ENCODE results near the gene PPFIA2.

PPFIA2 gene

DNA sequence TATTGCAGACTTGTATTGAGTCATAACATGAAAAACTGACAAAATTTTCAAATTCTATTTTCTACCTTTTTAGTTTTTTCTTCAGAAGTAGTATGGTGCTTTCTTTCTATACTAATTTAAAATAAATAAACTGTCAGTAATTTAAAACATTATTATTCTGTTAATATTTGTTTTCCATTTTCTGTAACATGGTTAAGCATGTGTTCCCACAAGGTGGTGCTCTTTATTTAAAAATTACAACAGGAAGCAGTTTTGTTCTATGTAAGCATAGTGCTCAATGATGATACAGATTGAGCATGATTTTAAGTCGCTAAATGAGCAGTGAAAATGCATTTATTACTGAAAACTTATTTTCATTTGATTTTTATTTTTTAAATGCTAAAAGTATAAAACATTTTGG lies 114.6 kb downstream of the PPFIA2 start:
- Histone ChIP-seq H3K4me3 (ENCODE audit: low read length) (no peak overlapping the region), H3K36me3 (ENCODE audit: insufficient read depth, low read depth, low read length) (no peaks in the 10 kb centered on the region), H3K27me3 (ENCODE audit: insufficient read depth, low read length) (no peaks in the 10 kb centered on the region), H3K9ac (ENCODE audit: low read depth, low read length) (no peak overlapping the region), H3K27ac (ENCODE audit: low read length) (no peak overlapping the region), H3K9me3 (ENCODE audit: insufficient read depth, low read depth, low read length) (no peaks in the 10 kb centered on the region), H3K4me1 (ENCODE audit: insufficient read depth, low read length) (no peaks in the 10 kb centered on the region)

DNA sequence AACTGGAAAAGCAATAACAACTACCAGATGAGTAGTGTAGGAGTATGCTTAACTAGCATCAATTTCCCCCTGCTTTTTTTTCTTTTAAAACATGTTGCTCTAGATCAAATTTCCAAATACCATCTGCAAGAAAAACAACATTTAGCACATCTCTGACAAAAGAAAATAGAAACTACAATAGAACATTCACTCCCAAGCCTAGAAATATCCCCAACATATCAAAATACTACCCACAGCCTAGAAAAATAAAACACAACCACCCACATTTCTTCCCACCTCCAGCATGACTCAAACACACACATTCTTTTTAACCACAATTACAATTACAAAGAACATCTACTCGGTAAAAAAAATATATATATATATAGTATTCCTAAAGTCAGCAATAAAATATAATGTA lies 120.0 kb downstream of the PPFIA2 start:
- H3K9me3 ChIP-seq (ENCODE audit: insufficient read depth, low read depth, low read length) = no peaks in the 10 kb centered on the region
- H3K4me3 ChIP-seq (ENCODE audit: low read length) = no peak overlapping the region
- no peak overlapping the region for H3K9ac ChIP-seq (ENCODE audit: low read depth, low read length)
- H3K27me3 ChIP-seq (ENCODE audit: insufficient read depth, low read length) = no peaks in the 10 kb centered on the region
- no peaks in the 10 kb centered on the region for H3K36me3 ChIP-seq (ENCODE audit: insufficient read depth, low read depth, low read length)
- no peaks in the 10 kb centered on the region for H3K4me1 ChIP-seq (ENCODE audit: insufficient read depth, low read length)
- H3K27ac ChIP-seq (ENCODE audit: low read length) = no peak overlapping the region

DNA sequence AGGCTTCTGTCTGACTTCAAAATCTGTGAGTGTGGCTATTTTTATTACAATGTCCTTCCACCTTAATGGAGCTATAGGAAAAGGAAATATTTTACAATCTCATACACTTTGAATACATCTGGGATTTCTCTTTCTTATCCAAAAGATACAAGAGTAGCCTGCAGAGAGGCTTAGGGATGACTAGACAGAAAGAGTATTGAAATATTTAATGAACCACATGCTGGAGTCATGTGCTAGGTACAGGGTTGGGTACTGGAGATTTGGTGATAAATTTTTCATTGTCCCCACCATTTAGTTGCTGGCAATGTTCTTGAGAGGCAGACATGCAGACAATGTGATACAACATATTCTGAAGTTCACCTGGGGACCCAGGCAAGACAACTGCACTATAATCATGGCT lies 126.0 kb downstream of the PPFIA2 start:
- H3K27ac ChIP-seq (ENCODE audit: low read length) = no peak overlapping the region

DNA sequence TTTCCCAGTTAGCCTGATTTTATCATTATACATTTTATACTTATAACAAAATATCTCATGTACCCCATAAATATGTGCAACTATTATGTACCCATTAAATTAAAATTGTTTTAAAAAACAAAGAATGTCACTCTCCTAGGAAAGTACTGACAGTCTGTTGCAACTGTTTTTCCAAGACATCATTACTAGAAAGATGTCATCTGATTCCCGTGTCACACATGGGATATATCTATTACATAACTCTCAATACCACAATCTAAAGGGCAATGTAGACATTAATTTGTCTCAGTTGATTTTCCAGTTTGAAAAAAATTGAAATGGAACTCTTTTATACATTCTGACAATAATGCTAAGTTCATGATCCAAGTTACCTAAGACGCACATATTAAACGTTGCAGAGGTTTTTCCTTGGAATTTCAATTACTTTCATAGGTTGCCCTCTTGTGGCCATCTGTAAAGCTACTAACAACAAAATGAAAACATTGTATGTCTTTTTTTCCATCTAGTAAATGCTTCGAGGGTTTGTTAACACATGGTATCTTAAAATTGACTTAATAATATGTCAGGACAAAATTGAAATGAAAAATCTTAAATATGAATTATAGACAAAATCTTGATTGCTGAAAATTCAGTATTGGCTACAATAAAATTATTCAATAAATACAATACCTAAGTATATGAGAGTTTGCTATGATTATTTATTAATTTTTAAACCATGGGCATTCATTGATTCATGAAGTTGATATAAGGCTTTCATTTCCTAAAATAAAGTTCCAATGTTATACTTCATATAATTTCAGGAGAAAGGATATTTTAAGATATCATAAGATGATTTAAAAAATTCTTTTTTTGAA lies 131.6 kb downstream of the PPFIA2 start:
- no peaks in the 10 kb centered on the region for H3K4me1 ChIP-seq (ENCODE audit: insufficient read depth, low read length)
- H3K9ac ChIP-seq (ENCODE audit: low read depth, low read length) = no peak overlapping the region
- H3K36me3 ChIP-seq (ENCODE audit: insufficient read depth, low read depth, low read length) = no peaks in the 10 kb centered on the region
- no peaks in the 10 kb centered on the region for H3K9me3 ChIP-seq (ENCODE audit: insufficient read depth, low read depth, low read length)
- no peak overlapping the region for H3K27ac ChIP-seq (ENCODE audit: low read length)
- no peaks in the 10 kb centered on the region for H3K27me3 ChIP-seq (ENCODE audit: insufficient read depth, low read length)
- H3K4me3 ChIP-seq (ENCODE audit: low read length) = no peak overlapping the region

More for the DNA sequence above, 126.0 kb downstream of the PPFIA2 start:
- H3K27me3 ChIP-seq (ENCODE audit: insufficient read depth, low read length) = no peaks in the 10 kb centered on the region
- no peak overlapping the region for H3K4me3 ChIP-seq (ENCODE audit: low read length)
- no peaks in the 10 kb centered on the region for H3K36me3 ChIP-seq (ENCODE audit: insufficient read depth, low read depth, low read length)
- H3K9ac ChIP-seq (ENCODE audit: low read depth, low read length) = no peak overlapping the region
- no peaks in the 10 kb centered on the region for H3K9me3 ChIP-seq (ENCODE audit: insufficient read depth, low read depth, low read length)
- no peaks in the 10 kb centered on the region for H3K4me1 ChIP-seq (ENCODE audit: insufficient read depth, low read length)

DNA sequence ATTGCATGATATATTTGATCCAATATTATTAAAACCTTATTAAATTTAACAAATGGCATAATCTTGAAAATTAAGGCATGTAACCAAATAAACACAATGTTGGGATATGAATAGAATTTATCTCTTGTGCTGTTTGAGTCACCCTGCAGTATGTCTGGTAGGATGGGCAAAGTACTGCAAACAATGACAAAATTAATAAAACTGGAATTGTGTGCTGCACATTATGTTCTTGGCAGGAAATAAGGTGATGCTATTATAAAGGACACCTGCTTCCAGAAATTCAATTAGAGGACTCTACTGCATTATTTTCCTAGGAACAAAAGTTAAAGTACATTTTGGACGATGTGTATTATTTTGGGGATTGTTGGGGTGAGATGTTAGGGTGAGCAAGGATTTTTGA lies 132.7 kb downstream of the PPFIA2 start:
- no peak overlapping the region for H3K9ac ChIP-seq (ENCODE audit: low read depth, low read length)
- H3K9me3 ChIP-seq (ENCODE audit: insufficient read depth, low read depth, low read length) = no peaks in the 10 kb centered on the region
- no peaks in the 10 kb centered on the region for H3K4me1 ChIP-seq (ENCODE audit: insufficient read depth, low read length)
- H3K4me3 ChIP-seq (ENCODE audit: low read length) = no peak overlapping the region
- no peaks in the 10 kb centered on the region for H3K27me3 ChIP-seq (ENCODE audit: insufficient read depth, low read length)
- H3K36me3 ChIP-seq (ENCODE audit: insufficient read depth, low read depth, low read length) = no peaks in the 10 kb centered on the region
- H3K27ac ChIP-seq (ENCODE audit: low read length) = no peak overlapping the region

- H3K9ac ChIP-seq (ENCODE audit: low read depth, low read length) = no peak overlapping the region
- H3K36me3 ChIP-seq (ENCODE audit: insufficient read depth, low read depth, low read length) = no peaks in the 10 kb centered on the region
- no peaks in the 10 kb centered on the region for H3K27me3 ChIP-seq (ENCODE audit: insufficient read depth, low read length)
- no peak overlapping the region for H3K4me3 ChIP-seq (ENCODE audit: low read length)
- no peaks in the 10 kb centered on the region for H3K9me3 ChIP-seq (ENCODE audit: insufficient read depth, low read depth, low read length)
- no peak overlapping the region for H3K27ac ChIP-seq (ENCODE audit: low read length)
- no peaks in the 10 kb centered on the region for H3K4me1 ChIP-seq (ENCODE audit: insufficient read depth, low read length)
These were observed 141.2 kb downstream of the PPFIA2 start for GRCh38 chr12:81617915-81618314.

DNA sequence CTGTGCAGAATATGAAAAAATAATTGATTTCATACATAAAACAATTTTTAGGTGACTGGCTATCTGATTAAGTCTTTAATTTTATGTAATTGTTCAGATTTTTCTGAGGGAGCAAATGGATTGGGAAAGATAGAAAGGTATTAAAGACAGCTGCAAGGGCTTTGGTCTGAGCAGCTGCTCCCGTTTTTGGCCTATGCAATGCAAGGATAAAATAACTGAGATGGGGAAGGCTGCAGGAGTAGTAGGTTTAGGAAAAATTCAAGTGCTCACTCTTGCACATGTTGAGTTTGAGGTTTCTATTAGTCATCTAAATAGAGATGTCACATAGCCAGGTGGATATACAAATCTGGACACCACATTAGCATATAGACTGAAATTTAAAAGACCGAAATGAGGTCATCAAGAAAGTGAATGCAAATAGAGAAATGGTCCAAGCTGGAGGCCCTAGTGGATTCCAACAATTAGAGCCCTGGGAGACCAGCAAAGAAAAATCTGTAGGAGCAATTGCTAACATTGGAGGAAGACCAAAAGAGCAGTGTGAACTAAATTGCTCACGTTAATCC lies 144.0 kb downstream of the PPFIA2 start:
- Histone ChIP-seq H3K4me3 (ENCODE audit: low read length) (no peak overlapping the region), H3K36me3 (ENCODE audit: insufficient read depth, low read depth, low read length) (no peaks in the 10 kb centered on the region), H3K9me3 (ENCODE audit: insufficient read depth, low read depth, low read length) (no peaks in the 10 kb centered on the region), H3K4me1 (ENCODE audit: insufficient read depth, low read length) (no peaks in the 10 kb centered on the region), H3K27ac (ENCODE audit: low read length) (no peak overlapping the region), H3K27me3 (ENCODE audit: insufficient read depth, low read length) (no peaks in the 10 kb centered on the region), H3K9ac (ENCODE audit: low read depth, low read length) (no peak overlapping the region)

GRCh38 chr12:81610955-81611889 lies 147.9 kb downstream of the PPFIA2 start:
- Histone ChIP-seq H3K27me3 (ENCODE audit: insufficient read depth, low read length) (no peaks in the 10 kb centered on the region), H3K9ac (ENCODE audit: low read depth, low read length) (no peak overlapping the region), H3K4me1 (ENCODE audit: insufficient read depth, low read length) (no peaks in the 10 kb centered on the region), H3K4me3 (ENCODE audit: low read length) (no peak overlapping the region), H3K27ac (ENCODE audit: low read length) (no peak overlapping the region), H3K9me3 (ENCODE audit: insufficient read depth, low read depth, low read length) (no peaks in the 10 kb centered on the region), H3K36me3 (ENCODE audit: insufficient read depth, low read depth, low read length) (no peaks in the 10 kb centered on the region)

- H3K4me1 ChIP-seq (ENCODE audit: insufficient read depth, low read length) = no peaks in the 10 kb centered on the region
- no peaks in the 10 kb centered on the region for H3K9me3 ChIP-seq (ENCODE audit: insufficient read depth, low read depth, low read length)
- no peaks in the 10 kb centered on the region for H3K27me3 ChIP-seq (ENCODE audit: insufficient read depth, low read length)
- H3K9ac ChIP-seq (ENCODE audit: low read depth, low read length) = no peak overlapping the region
- H3K27ac ChIP-seq (ENCODE audit: low read length) = no peak overlapping the region
- H3K36me3 ChIP-seq (ENCODE audit: insufficient read depth, low read depth, low read length) = no peaks in the 10 kb centered on the region
- H3K4me3 ChIP-seq (ENCODE audit: low read length) = no peak overlapping the region
These were observed 161.1 kb downstream of the PPFIA2 start for GRCh38 chr12:81597928-81598604.

- Histone ChIP-seq H3K4me1 (ENCODE audit: insufficient read depth, low read length) (no peaks in the 10 kb centered on the region), H3K4me3 (ENCODE audit: low read length) (no peak overlapping the region), H3K36me3 (ENCODE audit: insufficient read depth, low read depth, low read length) (no peaks in the 10 kb centered on the region), H3K9ac (ENCODE audit: low read depth, low read length) (no peak overlapping the region), H3K27ac (ENCODE audit: low read length) (no peak overlapping the region), H3K9me3 (ENCODE audit: insufficient read depth, low read depth, low read length) (0 out of 2 replicates have a peak, but pooled peaks cover 3% of the 10 kb centered on the region), H3K27me3 (ENCODE audit: insufficient read depth, low read length) (no peaks in the 10 kb centered on the region)
These were observed 162.6 kb downstream of the PPFIA2 start for GRCh38 chr12:81596558-81596957.

DNA sequence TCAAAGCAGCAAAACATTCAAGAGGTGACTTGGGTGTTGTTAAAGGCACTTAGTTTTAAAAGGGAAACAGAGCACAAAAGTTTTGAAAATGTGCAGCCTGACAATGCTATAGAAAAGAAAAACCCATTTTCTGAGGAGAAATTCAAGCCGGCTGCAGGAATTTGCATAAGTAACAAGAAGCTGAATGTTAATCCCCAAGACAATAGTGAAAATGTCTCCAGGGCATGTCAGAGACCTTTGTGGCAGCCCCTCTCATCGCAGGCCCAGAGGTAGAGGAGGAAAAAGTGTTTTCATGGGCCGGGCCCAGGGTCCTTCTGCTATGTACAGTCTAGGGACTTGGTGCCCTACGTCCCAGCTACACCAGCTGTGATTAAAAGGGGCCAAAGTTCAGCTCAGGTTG lies 167.9 kb downstream of the PPFIA2 start:
- no peaks in the 10 kb centered on the region for H3K27me3 ChIP-seq (ENCODE audit: insufficient read depth, low read length)
- H3K4me1 ChIP-seq (ENCODE audit: insufficient read depth, low read length) = no peaks in the 10 kb centered on the region
- H3K4me3 ChIP-seq (ENCODE audit: low read length) = no peak overlapping the region
- no peaks in the 10 kb centered on the region for H3K36me3 ChIP-seq (ENCODE audit: insufficient read depth, low read depth, low read length)
- H3K9ac ChIP-seq (ENCODE audit: low read depth, low read length) = no peak overlapping the region
- peaks cover 14% of the 10 kb centered on the region for H3K9me3 ChIP-seq (ENCODE audit: insufficient read depth, low read depth, low read length)
- no peak overlapping the region for H3K27ac ChIP-seq (ENCODE audit: low read length)
